Aorta (tissue), 5 donors: ENCODE results near the gene RNASE11. TPM values are rescaled to one million over a fixed set of nuclear protein-coding genes. Genes with fewer than 3 reads are reported as not detected.
A peak's percentile ranks its signal among the peaks of the same experiment; 100 is the strongest.

Experiments used
- ATAC-seq: fragments of 200-7000 bp; cut with Tn5 transposase; one replicate; pipeline ENCODE4 v1.9.1; 2022; ENCODE audit warnings: moderate library complexity; ENCODE audit not compliant: low FRiP score
- DNase-seq, 2 donors: peaks; one replicate each; pipeline ENCODE4 v3.0.0-alpha.2; 2020
- H3K27ac ChIP-seq, 2 donors: one replicate each; pipeline ENCODE4 v1.5.1; 2013; ENCODE audit warnings: low read length in 2 of 2, mild to moderate bottlenecking in 2 of 2, moderate library complexity in 2 of 2, control low read depth in 1 of 2, inconsistent platforms in 1 of 2, low read depth in 1 of 2
- H3K27me3 ChIP-seq, 2 donors: one replicate each; pipeline ENCODE4 v1.6.1; 2013; ENCODE audit warnings: control low read depth in 1 of 2, low read length in 1 of 2, mild to moderate bottlenecking in 1 of 2, moderate library complexity in 1 of 2; ENCODE audit not compliant: insufficient read depth in 2 of 2, control insufficient read depth in 1 of 2
- H3K36me3 ChIP-seq, 2 donors: one replicate each; pipeline ENCODE4 v1.6.1; 2013; ENCODE audit warnings: control low read depth in 1 of 2, low read length in 1 of 2, mild to moderate bottlenecking in 1 of 2; ENCODE audit not compliant: insufficient read depth in 2 of 2, control insufficient read depth in 1 of 2
- H3K4me1 ChIP-seq, 2 donors: one replicate each; pipeline ENCODE4 v1.6.1; 2013; ENCODE audit warnings: low read length in 2 of 2, control low read depth in 1 of 2, mild to moderate bottlenecking in 1 of 2, moderate library complexity in 1 of 2; ENCODE audit not compliant: insufficient read depth in 2 of 2, control insufficient read depth in 1 of 2
- H3K4me3 ChIP-seq, 2 donors: one replicate each; pipeline ENCODE4 v1.5.1; 2013; ENCODE audit warnings: low read length in 2 of 2, control low read depth in 1 of 2, mild to moderate bottlenecking in 1 of 2
- H3K9me3 ChIP-seq: one replicate; pipeline ENCODE4 v1.6.1; 2013; ENCODE audit warnings: mild to moderate bottlenecking, low read length; ENCODE audit not compliant: control insufficient read depth
- WGBS, 2 donors: extraction: QIAGEN DNeasy Blood & Tissue Kit; methylation state at CpG; one replicate each; pipeline ENCODE4 v1.1.7; 2013; 5-methylcytosine and 5-hydroxymethylcytosine counted together
- intact Hi-C, 2 donors: fragments of 100-400 bp; cut with DNase I; formaldehyde crosslinking; loops; one replicate each; pipeline versions ENCODE4 v1.14.2 to v1.15.0; 2022
- polyA plus RNA-seq, 2 donors: library from polyadenylated mRNA; stranded (reverse); fragments of 200-250 nt; gene quantifications; one replicate each; pipeline ENCODE4 v1.2.3, GENCODE V29; 2013
- total RNA-seq, 2 donors: library from RNA; stranded (reverse); fragmentation: NEBNext Ultra II Directional; extraction: Animal tissue kit (Norgen Biotek cat#: 25700); gene quantifications; one replicate each; pipeline ENCODE4 v1.2.1, GENCODE V29; 2021
- donor health status: healthy with polysubstance abuse.
- donor health status: Bipolar disorder and iron deficiency.
- donor health status: DM: no; HTN: no; CAD: no.
- donor health status: DM: no; HTN: no; CAD: no.
- donor health status: DM: yes; HTN: yes; CAD: no.

Gene RNASE11
- total and polyA plus RNA-seq, 4 donors: not detected

DNA sequence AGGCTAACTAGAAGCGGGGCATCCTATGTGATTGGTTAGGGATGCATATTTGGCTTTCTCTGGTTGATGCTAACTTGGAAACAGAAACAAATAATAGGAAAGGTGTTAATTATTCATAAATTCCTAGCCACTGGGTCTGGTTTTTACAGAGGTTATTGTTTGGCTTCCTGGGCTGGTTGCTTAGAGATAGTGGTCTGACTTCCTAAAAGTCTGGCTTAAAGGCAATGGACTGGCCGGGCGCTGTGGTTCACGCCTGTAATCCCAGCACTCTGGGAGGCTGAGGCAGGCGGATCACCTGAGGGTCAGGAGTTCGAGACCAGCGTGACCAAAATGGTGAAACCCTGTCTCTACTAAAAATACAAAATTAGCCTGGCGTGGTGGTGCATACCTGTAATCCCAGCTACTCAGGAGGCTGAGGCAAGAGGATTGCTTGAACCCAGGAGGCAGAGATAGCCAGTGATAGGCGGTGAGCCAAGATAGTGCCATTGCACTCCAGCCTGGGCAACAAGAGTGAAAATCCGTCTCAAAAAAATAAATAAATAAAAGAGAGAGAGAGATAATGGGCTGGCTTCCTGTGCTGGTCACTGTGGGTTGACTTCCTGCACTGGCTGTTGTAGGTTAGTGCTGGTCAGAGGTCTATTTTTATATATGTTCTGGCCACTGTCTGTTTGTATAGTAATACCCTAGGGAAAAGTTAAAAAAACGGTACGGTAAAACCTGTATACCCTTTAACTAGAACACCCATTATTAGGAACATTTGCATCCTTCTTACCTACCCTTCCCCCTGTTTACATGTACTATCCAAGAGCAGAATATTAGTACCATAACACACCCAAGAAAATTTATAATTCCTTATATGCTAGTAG, 29.6 kb upstream of the RNASE11 start:
- H3K36me3 ChIP-seq: no peaks in the 10 kb centered on the region
- H3K27me3 ChIP-seq: no peaks in the 10 kb centered on the region
- ATAC-seq (no peak), DNase-seq (no peak)
- no peaks in the 10 kb centered on the region for H3K4me1 ChIP-seq
- intact Hi-C loops: loop anchor here (10.0 kb wide), 2 partner anchors 357 to 367 kb away; partner anchors contain the start of gene METTL17 (in 1 of the 2)
- H3K9me3 ChIP-seq: no peaks in the 10 kb centered on the region
- no peak overlapping the region for H3K4me3 ChIP-seq
- WGBS, 2 donors: 74 to 79% methylated on average over 12 of the region's 12 CpGs
- no peak overlapping the region for H3K27ac ChIP-seq

- Histone ChIP-seq H3K36me3 (no peaks in the 10 kb centered on the region), H3K9me3 (no peaks in the 10 kb centered on the region), H3K4me1 (peaks cover 0 to 1% of the 10 kb centered on the region in 2 donors), H3K27me3 (no peaks in the 10 kb centered on the region), H3K4me3 (no peak overlapping the region), H3K27ac (no peak overlapping the region)
- 80 to 87% methylated on average over 5 of the region's 5 CpGs for WGBS, 2 donors
- ATAC-seq (no peak), DNase-seq (no peak)
- intact Hi-C loops: loop anchor here (10.0 kb wide), 2 partner anchors 359 to 369 kb away; partner anchors contain the start of gene METTL17 (in 1 of the 2)
Observed at GRCh38 chr14:20615996-20616395, 28.2 kb upstream of the RNASE11 start.

GRCh38 chr14:20614038-20614840, 26.4 kb upstream of the RNASE11 start:
- WGBS, 2 donors: 2 to 3% methylated on average over 17 of the region's 17 CpGs
- no peaks in the 10 kb centered on the region for H3K27me3 ChIP-seq
- intact Hi-C loops: loop anchor here (5.0 to 10.0 kb wide), 8 partner anchors 82 to 371 kb away; partner anchors contain the start of genes APEX1 (in 1 of the 2), CCNB1IP1 (in 1 of the 2), METTL17 (in 1 of the 2) and PARP2 (in 1 of the 2)
- H3K27ac ChIP-seq: peak overlapping the region; percentile 80 to 84
- peak overlapping the region; percentile 56 to 96 for H3K4me3 ChIP-seq
- peaks cover 0 to 1% of the 10 kb centered on the region in 2 donors for H3K4me1 ChIP-seq
- ATAC-seq: no peak
- no peak for DNase-seq
- H3K36me3 ChIP-seq: no peaks in the 10 kb centered on the region
- H3K9me3 ChIP-seq: no peaks in the 10 kb centered on the region

GRCh38 chr14:20613094-20614037, 25.6 kb upstream of the RNASE11 start:
- ATAC-seq: peak; percentile 90
- peak overlapping the region in 1 of 2 donors; percentile 84 for H3K27ac ChIP-seq

DNA sequence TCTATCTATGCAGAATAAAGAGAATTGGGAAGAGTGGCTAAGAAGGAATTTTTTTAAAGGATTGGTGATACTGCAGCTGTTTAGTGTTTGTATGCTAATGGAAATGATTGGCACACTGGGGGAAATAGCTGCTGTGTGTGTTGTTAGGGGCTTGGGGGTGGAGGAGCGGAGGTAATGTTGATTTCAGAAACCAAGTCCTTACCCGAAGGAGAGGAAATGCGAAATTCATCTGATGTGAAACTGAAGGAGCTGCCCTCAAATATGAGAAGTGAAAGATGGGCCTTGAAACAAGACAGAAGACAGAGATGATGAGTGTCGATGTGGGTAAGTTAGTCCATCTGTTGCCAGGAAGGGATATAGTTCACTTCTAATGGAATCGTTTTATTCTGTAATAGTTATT, 24.6 kb upstream of the RNASE11 start:
- DNase-seq: no peak
- H3K27ac ChIP-seq: no peak overlapping the region
- no peak overlapping the region for H3K4me3 ChIP-seq
- ATAC-seq: no peak
- no peaks in the 10 kb centered on the region for H3K27me3 ChIP-seq
- WGBS, 2 donors: 47 to 48% methylated on average over 5 of the region's 5 CpGs
- no peaks in the 10 kb centered on the region for H3K36me3 ChIP-seq
- intact Hi-C loops: loop anchor here (2.0 to 10.0 kb wide), 10 partner anchors 18 to 372 kb away; partner anchors contain the start of genes APEX1 (in 1 of the 2), CCNB1IP1 (in 1 of the 2), METTL17 (in 1 of the 2) and PARP2 (in 1 of the 2)
- no peaks in the 10 kb centered on the region for H3K9me3 ChIP-seq
- H3K4me1 ChIP-seq: peaks cover 0 to 1% of the 10 kb centered on the region in 2 donors

More at GRCh38 chr14:20613094-20614037, 25.6 kb upstream of the RNASE11 start:
- Histone ChIP-seq H3K4me3 (peak overlapping the region; percentile 56 to 96), H3K9me3 (no peaks in the 10 kb centered on the region), H3K4me1 (peaks cover 0 to 1% of the 10 kb centered on the region in 2 donors), H3K27me3 (no peaks in the 10 kb centered on the region), H3K36me3 (no peaks in the 10 kb centered on the region)
- peak; percentile 88 to 89 for DNase-seq
- intact Hi-C loops: loop anchor here (1.0 to 10.0 kb wide), 13 partner anchors 12 to 371 kb away; partner anchors contain the start of genes APEX1 (in 1 of the 2), CCNB1IP1 (in 1 of the 2), METTL17 (in 1 of the 2) and PARP2 (in 1 of the 2)
- WGBS, 2 donors: 0% methylated on average over 34 of the region's 34 CpGs

DNA sequence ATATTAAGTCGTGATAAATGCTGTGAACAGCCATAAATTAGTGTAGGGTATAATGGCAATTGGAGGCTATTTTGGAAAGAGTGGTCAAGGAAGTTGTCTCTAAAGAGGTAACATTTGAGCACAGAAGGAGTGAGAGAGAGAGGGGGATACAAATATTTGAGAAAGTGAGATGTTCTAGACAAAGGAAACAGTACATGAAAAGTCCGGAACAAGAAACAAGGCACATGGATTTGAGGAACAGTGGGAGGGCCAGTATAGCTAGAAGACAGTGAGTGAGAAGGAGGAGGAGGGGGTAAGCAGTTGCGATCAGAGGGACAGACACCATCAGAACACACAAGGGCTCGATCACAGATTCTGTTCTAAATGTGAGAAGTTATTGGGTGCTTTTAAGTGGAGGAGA, 23.5 kb upstream of the RNASE11 start:
- 53 to 63% methylated on average over 4 of the region's 4 CpGs for WGBS, 2 donors
- no peak for DNase-seq
- intact Hi-C loops: loop anchor here (5.0 to 10.0 kb wide), 8 partner anchors 79 to 374 kb away; partner anchors contain the start of genes APEX1 (in 1 of the 2), CCNB1IP1 (in 1 of the 2), METTL17 (in 1 of the 2) and PARP2 (in 1 of the 2)

GRCh38 chr14:20610002-20610765, 22.4 kb upstream of the RNASE11 start:
- peak overlapping the region; percentile 69 to 93 for H3K4me3 ChIP-seq
- 4% methylated on average over 27 of the region's 27 CpGs for WGBS, 2 donors
- H3K27ac ChIP-seq: no peak overlapping the region
- H3K27me3 ChIP-seq: no peaks in the 10 kb centered on the region
- ATAC-seq (peak; percentile 81), DNase-seq (peak; percentile 82 to 92)
- H3K4me1 ChIP-seq: peaks cover 0 to 1% of the 10 kb centered on the region in 2 donors
- H3K36me3 ChIP-seq: no peaks in the 10 kb centered on the region
- intact Hi-C loops: loop anchor here (5.0 to 10.0 kb wide), 8 partner anchors 78 to 375 kb away; partner anchors contain the start of genes APEX1 (in 1 of the 2), CCNB1IP1 (in 1 of the 2), METTL17 (in 1 of the 2) and PARP2 (in 1 of the 2)
- H3K9me3 ChIP-seq: no peaks in the 10 kb centered on the region

More for the DNA sequence above, 23.5 kb upstream of the RNASE11 start:
- ATAC-seq: no peak
- no peak overlapping the region for H3K27ac ChIP-seq
- H3K4me3 ChIP-seq: no peak overlapping the region
- H3K27me3 ChIP-seq: no peaks in the 10 kb centered on the region
- H3K36me3 ChIP-seq: no peaks in the 10 kb centered on the region
- no peaks in the 10 kb centered on the region for H3K9me3 ChIP-seq
- peaks cover 0 to 1% of the 10 kb centered on the region in 2 donors for H3K4me1 ChIP-seq
